Stromal cell of bone marrow (primary cell): ENCODE results near the gene WDR33.
"Not testable (repeated sequence)": the region's sequence is repeated elsewhere in the genome, so short reads cannot be mapped to it uniquely, and the experiment has no call there.

Source experiments
- DNase-seq: peaks from one replicate; pipeline ENCODE4 v3.0.0-alpha.2; 2012; ENCODE audit warnings: low read depth

WDR33 gene

DNA sequence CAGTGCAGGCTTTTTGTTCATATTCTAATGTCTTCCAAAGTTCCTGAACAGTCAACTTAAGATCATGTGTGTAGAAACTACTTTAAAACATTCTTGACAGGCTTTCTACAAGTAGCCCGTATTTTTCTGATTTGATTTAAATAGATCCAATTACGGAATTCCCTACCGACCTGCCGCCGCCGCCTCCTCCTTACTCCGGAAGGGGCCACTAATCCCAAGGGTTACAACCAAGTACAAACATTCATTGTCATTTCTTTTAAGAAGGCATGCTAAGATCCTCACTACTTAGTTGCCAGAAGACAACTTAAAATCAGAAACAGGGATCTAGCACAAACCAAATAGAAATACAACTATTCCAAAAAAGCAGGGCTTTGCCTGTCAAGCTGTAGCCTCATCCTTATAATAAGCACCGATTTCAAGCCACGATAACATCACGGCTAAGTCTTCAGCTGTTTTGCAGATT lies 784 bp downstream of the WDR33 start:
- DNase-seq = peak; percentile 6

DNA sequence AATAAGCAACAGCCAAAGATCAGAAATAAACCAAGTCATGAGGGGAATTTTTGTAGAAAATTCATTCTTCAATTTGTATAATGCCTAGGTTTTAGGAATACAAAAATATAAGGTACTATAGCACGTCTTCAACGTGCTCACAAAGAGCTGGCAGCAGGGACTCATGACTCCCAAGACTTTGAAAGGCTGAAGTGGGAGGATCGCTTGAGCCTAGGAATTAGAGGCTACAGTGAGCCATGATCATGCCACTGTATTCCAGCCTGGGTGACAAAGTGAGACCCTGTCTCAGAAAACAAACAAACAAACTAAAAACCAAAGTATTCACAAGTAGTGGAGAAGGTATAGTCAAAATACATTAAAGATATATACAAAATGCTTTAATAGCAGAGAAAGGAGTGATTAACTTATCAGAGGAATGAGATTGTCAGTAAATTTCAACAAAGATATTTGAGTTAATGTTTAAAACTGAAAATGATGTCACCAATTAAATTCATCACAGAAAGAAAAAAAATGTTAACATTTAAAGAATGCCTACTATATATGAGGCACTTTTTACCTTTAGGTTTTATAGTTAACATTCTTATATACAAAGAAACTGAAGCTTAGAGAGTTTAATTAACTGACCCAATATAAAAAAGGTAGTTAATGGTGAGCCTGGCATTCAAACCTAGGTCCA lies 3.2 kb downstream of the WDR33 start:
- no peak for DNase-seq

DNA sequence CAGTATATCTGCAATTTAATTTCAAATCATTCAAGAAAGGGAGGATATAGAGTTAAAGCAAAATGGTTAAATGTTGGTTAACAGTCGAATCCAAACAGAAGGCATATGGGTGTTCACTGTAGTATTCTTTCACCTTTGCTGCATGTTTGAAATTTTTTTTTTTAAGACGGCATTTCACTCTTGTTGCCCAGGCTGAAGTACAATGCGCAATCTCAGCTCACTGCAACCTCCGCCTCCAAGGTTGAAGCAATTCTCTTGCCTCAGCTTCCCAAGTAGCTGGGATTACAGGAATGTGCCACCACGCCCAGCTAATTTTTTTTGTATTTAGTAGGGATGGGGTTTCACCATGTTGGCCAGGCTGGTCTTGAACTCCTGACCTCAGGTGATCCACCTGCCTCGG lies 4.1 kb downstream of the WDR33 start:
- DNase-seq = not testable (repeated sequence)

DNA sequence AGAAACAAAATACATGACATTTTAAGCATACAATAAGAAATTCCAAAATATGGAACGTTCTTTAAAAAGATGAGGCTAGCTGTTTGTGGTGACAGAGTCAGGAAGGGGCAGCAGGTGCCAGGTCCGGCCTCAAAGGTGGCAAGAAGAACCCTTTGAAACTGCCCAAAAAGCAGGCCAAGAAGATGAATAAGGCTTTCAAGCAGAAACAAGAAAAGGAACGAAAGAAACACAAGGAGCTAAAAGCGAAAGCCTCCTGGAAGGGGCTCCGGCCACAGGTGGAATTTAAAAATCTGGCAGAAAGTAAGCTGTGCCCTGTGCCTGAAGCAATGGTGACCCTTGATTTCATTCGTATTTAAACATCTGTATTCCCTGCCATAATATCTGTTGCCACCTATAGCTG lies 5.5 kb downstream of the WDR33 start:
- no peak for DNase-seq

DNA sequence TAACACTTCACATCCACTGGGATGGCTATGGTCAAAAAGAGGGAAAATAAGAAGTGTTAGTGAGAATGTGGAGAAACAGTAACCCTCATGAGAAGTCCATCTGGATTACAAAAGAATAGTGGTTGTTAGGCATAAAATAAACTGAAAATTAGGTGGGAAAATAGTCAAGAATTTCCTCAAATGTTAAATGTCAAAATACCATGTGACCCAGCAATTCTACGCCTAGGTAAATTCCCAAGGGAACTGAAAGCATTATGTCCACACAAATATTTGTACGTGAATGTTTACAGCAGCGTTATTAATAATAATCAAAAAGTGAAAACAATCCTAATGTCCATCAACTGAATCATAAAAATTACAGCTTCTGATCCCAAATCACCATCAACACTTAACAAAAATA lies 11.0 kb downstream of the WDR33 start:
- DNase-seq = no peak

- no peak for DNase-seq
These were observed 14.6 kb downstream of the WDR33 start for GRCh38 chr2:127796389-127796788.

DNA sequence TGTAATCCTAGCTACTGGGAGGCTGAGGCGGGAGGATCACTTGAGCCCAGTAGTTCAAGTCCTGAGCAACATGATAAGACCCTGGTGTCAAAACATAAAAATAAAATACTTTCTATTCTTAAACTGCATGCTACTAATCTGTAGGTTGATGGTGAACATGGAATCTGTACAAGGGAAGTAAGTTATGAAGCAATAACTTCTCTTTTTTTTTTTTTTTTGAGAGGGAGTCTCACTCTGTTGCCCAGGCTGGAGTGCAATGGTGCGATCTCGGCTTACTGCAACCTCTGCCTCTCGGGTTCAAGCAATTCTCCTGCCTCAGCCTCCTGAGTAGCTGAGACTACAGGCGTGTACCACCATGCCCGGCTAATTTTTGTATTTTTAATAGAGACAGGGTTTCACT lies 16.1 kb downstream of the WDR33 start:
- not testable (repeated sequence) for DNase-seq

DNA sequence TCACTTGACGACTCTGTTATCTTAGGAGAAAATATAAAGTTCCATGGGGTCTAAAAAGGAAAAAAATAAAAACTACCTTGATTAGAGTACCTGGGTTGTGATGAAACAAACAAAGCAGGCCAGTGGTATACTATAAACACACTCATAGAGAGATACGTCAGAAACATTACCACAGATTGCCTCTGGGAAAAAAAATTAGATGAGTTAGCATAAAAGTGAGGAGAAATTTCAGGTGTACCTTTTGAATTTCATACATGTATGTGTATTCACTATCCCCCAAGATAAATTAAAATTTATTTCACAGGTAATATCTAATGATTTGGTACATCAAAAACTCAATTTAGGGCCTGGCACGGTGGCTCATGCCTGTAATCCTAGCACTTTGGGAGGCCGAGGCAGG lies 18.2 kb downstream of the WDR33 start:
- DNase-seq = no peak

- DNase-seq = no peak
These were observed 20.1 kb downstream of the WDR33 start for GRCh38 chr2:127790694-127791529.

DNA sequence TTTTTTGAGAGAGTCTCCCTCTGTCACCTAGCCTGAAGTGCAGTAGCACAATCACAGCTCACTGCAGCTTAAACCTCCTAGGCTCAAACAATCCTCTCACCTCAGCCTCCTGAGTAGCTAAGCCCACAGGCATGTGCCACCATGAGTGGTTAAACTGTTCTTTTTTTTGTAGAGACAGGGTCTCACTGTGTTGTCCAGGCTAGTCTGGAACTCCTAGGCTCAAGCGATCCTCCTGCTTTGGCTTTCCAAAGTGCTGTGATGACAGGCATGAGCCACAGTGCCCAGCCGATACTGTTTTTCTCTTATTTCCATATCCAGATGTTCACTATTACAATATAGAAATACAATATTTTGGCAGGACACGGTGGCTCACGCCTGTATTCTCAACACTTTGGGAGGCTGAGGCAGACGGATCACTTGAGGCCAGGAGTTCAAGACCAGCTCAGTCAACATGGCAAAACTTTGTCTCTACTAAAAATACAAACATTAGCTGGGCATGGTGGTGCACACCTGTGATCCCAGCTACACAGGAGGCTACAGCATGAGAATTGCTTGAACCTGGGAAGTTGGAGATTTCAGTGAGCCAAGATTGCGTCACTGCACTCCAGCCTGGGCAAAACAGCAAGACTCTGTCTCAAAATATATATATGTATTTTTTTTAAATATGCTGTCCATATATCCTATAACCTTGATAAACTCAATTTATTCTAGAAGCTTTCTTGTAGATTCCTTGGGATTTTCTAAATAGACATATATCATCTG lies 24.7 kb downstream of the WDR33 start:
- no peak for DNase-seq

- DNase-seq = no peak
These were observed 25.9 kb downstream of the WDR33 start for GRCh38 chr2:127784965-127785518.

DNA sequence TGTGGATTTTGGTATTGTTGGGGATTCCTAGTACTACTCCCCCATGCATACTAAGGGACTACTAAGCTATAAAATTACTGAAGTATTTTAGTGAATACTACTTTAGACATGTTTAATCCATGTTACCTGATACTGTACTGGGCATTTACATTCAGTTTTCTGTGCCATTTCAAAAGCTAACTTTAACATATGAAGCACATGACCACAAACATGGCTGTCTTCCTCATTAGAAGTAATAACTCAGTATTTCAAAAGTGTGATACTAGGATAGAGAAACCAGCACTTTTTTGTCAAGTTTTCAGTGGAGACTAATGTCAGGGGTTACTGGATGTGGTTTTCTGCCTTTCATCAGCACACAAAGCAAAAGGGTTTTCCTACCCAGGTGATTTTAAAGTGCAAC lies 27.9 kb downstream of the WDR33 start:
- DNase-seq = no peak

DNA sequence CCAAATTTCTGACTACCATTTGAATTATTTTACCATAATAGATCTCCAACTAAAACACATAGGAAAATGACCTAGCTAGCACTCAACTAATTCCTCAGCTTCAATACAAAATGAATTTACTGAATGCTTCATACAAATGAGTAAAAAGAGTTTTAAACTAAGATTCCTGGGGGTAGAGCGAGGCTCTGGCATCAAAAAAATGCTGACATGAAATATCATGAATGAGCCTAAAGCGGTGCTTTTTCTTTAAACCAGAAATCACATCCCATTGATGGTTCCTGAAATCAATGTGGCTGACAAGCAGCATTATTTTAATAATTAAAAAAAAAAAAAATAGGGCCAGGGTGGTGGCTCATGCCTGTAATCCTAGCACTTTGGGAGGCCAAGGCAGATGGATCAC lies 32.1 kb downstream of the WDR33 start:
- no peak for DNase-seq

- no peak for DNase-seq
These were observed 32.5 kb downstream of the WDR33 start for GRCh38 chr2:127778447-127778846.

- DNase-seq = no peak
These were observed 34.7 kb downstream of the WDR33 start for GRCh38 chr2:127776122-127776780.

DNA sequence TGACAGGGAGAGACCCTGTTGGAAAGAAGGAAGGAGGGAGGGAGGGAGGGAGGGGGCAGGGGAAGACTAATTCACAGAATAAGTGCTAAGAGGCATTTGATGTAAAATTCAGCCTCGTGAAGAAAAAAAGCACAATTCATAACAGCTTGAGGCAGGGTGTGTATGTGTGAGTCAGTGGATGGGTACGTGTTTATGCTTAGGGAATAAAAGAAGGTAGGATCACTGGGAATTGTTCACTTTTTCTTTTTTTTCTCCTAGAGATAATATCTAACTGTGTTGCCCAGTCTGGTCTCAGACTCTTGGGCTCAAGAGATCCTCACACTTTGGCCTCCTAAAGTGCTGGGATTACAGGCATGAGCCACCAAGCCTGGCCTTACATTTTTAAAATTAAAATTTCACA lies 39.2 kb downstream of the WDR33 start:
- no peak for DNase-seq

GRCh38 chr2:127770973-127771735 lies 39.8 kb downstream of the WDR33 start:
- DNase-seq = peak; percentile 38

DNA sequence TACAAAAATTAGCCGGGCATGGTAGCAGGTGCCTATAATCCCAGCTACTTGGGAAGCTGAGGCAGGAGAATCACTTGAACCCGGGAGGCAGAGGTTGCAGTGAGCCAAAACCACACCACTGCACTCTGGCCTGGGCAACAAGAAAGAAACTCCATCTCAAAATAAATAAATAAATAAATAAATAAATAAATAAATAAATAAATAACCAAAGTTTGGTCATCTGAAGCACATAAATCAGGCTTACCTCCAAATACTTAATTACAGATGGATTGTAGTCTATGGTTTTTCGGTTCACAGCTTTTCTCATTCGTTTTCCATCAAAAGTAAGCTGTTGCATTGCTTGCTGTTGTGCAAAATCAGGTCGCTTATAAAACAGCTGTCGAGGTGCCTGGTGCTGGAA lies 40.4 kb downstream of the WDR33 start:
- DNase-seq = not testable (repeated sequence)

DNA sequence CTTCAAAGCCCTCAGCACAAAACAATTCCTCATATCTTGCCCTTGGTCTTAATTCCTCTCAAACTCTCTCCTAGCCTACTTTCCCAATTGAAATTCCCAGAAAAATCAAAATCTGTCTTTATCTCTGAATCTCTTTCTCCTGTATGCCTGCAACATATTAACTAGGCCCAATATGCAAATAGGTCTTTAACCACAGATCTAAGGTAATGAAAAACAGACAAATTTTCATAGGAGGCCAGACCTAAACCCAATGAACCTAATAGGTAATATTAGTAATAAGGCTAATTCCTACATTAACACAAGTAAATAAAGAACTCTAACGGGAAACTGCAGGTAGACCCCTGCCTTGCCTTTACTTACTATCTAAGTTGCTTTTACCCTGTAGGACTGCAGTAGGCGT lies 41.4 kb downstream of the WDR33 start:
- no peak for DNase-seq

- no peak for DNase-seq
These were observed 42.0 kb downstream of the WDR33 start for GRCh38 chr2:127768775-127769479.

- DNase-seq = no peak
These were observed 47.2 kb downstream of the WDR33 start for GRCh38 chr2:127763776-127764175.
